ENCODE results near the gene STAG2. TPM values are rescaled to one million over a fixed set of nuclear protein-coding genes. Genes with fewer than 3 reads are reported as not detected.

STAG2 gene
- polyA plus RNA-seq, 1 donor = 138 TPM

- no peak for DNase-seq
Observed at GRCh38 chrX:123971982-123972381, 10.5 kb downstream of the STAG2 start.

DNA sequence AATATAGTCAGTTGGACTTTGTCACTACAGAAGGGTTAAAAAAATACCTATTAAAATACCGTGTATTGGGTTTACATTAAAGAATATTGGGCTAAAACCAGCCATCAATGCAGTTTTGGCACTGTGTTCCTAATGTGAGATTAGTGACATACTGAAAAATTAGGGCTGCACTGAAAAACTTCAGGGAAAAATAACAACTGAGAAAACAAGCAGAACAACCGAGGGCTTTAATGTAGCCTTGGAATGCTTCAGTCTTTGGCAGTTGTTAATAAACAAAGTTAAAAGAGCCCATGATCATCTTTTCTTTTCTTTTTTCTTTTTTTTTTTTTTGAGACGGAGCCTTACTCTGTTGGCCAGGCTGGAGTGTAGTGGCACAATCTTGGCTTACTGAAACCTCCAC, 12.4 kb downstream of the STAG2 start:
- DNase-seq = no peak

GRCh38 chrX:123975180-123975579, 13.7 kb downstream of the STAG2 start:
- DNase-seq = no peak

- no peak for DNase-seq
Observed at GRCh38 chrX:123976706-123977316, 15.3 kb downstream of the STAG2 start.

GRCh38 chrX:123983240-123983639, 21.7 kb downstream of the STAG2 start:
- DNase-seq = no peak

DNA sequence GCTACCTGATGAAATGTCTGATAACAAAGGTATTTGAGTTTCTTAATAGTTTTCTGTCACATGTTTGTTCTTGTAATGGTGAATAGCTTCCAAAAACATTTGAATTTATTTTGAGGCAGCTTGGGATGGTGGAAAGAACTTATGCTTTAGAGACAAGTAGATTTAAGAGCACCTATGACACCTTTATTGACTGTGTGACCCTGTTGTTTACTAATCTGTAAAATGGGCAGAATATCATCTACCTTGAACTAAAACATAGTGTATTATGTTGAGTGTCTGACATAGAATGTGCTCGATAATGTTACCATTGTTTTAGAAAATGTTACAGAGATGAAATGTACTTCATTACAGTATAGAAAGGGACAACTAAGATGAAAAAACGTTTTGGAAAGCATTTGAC, 24.9 kb downstream of the STAG2 start:
- no peak for DNase-seq

DNA sequence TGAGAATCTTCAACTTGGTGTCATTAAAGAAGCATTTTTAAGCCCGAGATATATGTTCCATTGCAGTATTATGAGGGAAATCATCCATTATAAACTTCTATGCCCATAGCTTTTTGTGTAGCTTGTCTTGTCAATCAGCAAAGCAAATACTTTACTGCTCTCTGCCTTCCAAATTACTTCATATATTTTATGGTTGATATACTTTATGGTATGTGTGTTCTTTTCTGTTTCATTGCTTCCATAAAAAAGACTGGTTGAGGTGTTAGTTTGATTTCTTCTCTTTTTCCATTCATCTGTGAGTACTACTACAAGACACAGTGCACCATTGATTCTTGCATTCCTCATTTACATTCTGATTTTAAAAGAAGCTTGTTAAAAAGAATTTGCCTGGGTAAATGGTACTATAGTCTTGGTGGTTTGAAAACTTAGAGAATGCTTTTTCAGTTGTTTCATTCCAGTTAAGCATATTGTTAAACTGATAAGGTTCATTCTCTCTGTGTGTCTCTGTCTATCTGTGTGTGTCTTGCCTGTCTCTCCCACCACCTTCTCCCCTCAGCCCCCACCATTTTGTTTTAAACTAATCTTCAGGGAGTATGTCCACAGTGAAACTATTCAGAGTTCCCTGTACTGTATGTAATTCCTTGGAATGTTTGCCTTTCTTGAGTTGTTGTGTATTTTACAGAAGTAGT, 27.1 kb downstream of the STAG2 start:
- no peak for DNase-seq

- no peak for DNase-seq
Observed at GRCh38 chrX:123989235-123989634, 27.7 kb downstream of the STAG2 start.

DNA sequence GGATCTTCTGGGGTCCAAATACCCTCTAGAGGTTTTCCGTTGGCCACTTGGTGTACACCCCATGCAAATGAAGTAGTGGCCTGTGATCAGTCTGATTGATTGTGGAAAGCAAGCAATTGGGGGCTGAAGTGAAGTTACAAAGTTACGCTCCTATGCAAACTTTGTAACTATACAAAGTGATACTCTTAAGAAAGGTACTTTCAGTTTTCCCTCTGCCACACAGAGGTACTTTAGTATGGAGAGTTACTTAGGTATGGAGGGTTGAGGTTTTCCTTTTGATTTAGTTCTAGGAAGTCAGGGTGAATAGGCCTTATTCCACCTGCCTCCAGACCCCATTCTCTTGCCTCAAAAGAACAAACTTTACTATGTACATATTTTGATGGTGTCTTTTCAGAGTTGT, 28.7 kb downstream of the STAG2 start:
- no peak for DNase-seq

DNA sequence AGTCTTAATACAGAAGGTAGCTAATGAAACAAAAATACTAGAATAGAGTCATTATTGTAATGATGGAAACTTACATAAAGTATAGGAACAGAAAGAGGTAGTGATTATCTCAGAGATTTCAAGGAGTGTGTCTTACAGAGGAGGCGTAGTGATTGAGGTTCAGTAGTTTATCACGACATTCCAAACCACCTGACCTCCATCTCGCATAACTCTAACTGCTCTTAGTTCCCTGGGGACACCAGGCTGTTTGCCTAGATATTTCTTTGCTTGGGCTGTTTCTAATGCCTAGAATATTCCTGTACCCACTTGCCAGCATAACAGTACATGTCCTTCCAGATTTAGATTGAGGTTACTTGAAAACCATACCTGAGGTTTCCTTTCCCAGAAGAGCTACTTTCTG, 29.1 kb downstream of the STAG2 start:
- no peak for DNase-seq

- no peak for DNase-seq
Observed at GRCh38 chrX:123993326-123993725, 31.8 kb downstream of the STAG2 start.

DNA sequence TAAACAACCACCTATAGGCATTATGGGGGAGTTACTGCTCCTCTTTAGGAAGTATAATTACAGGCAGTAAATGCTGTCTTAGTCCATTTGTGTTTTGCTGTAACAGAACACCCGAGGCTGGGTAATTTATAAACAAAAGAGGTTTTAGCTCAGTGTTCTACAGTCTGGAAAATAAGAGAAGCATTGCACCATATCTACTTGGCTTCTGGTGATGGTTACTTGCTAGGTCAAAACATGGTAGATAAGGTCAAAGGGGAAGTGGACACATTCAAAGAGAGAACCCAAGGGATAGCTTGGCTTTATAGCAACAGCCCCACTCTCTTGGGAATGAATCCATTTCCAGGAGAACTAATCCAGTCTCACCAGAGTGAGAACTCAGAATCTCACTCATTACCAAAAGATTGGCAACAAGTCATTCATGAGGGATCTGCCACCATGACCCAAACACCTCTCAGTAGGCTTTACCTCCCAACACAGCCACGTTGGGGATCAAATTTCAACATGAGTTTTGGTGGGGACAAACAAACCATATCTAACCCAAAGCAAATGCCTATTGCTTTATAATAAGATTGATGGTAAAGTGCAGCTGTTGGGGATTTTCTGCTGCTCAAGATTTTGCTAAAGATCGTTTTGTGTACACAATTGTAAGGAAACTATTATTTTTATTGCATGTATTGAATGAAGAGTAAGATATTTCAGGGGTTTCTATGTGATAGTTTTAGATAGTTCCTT, 32.6 kb downstream of the STAG2 start:
- DNase-seq = no peak

DNA sequence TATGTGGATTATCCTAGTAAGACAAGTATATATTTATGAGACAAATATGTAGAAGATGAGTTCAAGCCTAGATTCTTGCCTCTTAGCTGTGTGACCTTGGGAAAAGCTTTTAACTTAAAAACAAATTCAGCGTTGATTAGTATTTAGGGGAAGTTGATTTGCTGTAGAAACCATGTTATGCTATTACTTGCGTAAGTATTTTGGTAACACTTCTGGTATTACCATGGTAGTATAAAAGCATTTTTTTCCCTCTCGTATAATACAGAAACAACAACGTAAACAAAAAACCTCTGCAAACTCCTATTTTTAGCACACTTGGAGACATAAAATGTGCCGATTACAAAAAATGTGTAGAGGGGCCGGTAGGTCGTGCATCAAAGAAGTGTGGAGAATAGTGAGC, 33.2 kb downstream of the STAG2 start:
- DNase-seq = no peak

DNA sequence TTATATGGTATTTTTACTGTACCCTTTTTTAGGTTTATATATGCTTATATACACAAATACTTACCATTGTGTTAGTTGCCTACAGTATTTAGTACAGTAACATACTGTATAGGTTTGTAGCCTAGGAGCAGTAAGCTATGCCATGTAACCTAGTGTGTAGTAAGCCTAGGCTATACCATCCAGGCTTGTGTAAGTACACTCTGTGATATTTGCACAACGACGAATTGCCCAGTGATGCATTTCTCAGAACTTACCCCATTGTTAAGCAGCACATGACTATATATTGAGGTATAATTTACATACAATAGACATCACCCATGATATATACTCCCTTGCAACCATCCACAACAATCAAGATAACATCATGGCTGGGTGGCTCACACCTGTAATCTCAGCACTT, 40.1 kb downstream of the STAG2 start:
- no peak for DNase-seq

DNA sequence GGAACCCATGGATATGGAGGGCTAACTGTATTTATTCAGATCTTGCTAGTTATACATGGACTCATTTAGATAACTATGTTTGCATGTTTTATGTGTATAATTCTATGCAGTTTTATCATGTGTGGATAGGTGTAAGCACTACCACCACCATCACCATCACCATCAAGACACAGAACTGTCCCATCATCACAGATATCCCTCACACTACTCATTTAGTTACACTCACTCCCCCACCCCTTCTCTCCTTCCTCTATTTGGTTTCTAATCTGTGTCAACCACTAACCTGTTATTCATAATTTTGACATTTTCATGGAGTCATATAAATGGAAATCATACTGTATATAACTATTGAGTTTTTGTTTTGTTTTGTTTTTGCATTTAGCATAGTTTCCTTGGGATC, 43.7 kb downstream of the STAG2 start:
- DNase-seq = no peak

- DNase-seq = no peak
Observed at GRCh38 chrX:124010157-124010556, 48.7 kb downstream of the STAG2 start.

DNA sequence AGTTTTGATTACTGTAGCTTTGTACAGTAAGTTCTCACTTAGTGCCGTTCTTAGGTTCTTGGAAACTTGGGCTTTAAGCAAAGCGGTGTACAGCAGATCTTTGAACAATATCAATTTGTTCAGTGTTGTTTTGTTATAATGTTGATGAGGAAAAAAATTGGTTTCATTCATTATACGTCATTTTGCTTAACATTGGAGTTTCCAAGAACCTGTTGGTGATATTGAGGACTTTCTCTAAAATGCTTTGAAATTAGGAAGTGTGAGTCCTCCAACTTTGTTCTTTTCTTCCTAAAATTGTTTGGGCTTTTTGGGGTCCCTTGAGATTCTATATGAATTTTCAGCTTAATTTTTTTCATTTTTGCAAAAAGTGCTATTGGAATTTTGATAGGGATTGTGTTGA, 49.1 kb downstream of the STAG2 start:
- DNase-seq = no peak

GRCh38 chrX:124015721-124016120, 54.2 kb downstream of the STAG2 start:
- DNase-seq = no peak

- no peak for DNase-seq
Observed at GRCh38 chrX:124016825-124017224, 55.3 kb downstream of the STAG2 start.

DNA sequence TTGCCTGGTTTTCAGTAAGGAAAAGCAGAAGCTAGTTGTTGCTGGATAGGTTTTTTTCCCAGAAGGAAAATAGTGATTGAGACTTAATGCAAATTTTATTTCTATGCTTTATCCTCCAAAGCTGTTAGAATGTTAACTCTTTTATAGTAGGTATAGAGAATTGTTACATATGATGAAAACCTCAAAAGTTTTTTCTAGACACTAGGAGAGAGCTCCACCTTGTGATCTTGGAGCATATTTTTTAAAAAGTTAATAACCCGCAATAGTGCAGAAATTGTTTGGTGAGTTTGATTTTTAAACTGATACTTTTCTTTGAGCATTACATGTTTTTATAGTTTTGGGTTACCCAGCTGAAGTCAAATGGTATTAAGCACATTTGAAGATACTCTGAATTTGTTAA, 56.5 kb downstream of the STAG2 start:
- no peak for DNase-seq

- DNase-seq = no peak
Observed at GRCh38 chrX:124023838-124024238, 62.3 kb downstream of the STAG2 start.

- no peak for DNase-seq
Observed at GRCh38 chrX:124026529-124026928, 65.0 kb downstream of the STAG2 start.

GRCh38 chrX:124028182-124028581, 66.7 kb downstream of the STAG2 start:
- no peak for DNase-seq

- no peak for DNase-seq
Observed at GRCh38 chrX:124030520-124030919, 69.0 kb downstream of the STAG2 start.

Data from left kidney (tissue), 2 donors.